ENCODE measurements around the gene BARX1.

- no peak for TF ChIP-seq CTCF (IDR thresholded peaks at IDR 0.05; ENCODE audit: poor library complexity, severe bottlenecking)
- TF ChIP-seq EP300 (conservative IDR thresholded peaks at IDR 0.05; ENCODE audit: poor library complexity, severe bottlenecking): no peak
- TF ChIP-seq TAF1 (IDR thresholded peaks at IDR 0.05; ENCODE audit: low read depth): no peak
- TF ChIP-seq EZH2 (IDR thresholded peaks at IDR 0.05; ENCODE audit: borderline replicate concordance, insufficient read depth, low read length, poor library complexity, severe bottlenecking): no peak
- no peak for TF ChIP-seq SMC3 (conservative IDR thresholded peaks at IDR 0.05; ENCODE audit: poor library complexity)
- TF ChIP-seq RAD21 (conservative IDR thresholded peaks at IDR 0.05): no peak
- TF ChIP-seq MXI1 (conservative IDR thresholded peaks at IDR 0.05; ENCODE audit: poor library complexity, severe bottlenecking): no peak
These were observed 43.9 kb downstream of the BARX1 start for GRCh38 chr9:93911136-93911745.

All from neural cell (in vitro differentiated cells).